Subcutaneous abdominal adipose tissue (tissue), 5 donors: ENCODE measurements around the gene SSBP1.

Experiments
- H3K27ac ChIP-seq: one replicate; pipeline ENCODE4 v1.7.0; 2013; ENCODE audit warnings: low read depth, mild to moderate bottlenecking, inconsistent platforms, low read length, moderate library complexity
- H3K27me3 ChIP-seq, 5 donors: one replicate each; pipeline ENCODE4 v1.7.0; 2013; ENCODE audit warnings: low read length in 5 of 5, inconsistent platforms in 1 of 5; ENCODE audit not compliant: control insufficient read depth in 5 of 5, insufficient read depth in 4 of 5
- H3K36me3 ChIP-seq, 5 donors: one replicate each; pipeline ENCODE4 v1.7.0; 2013; ENCODE audit warnings: low read length in 5 of 5; ENCODE audit not compliant: control insufficient read depth in 5 of 5, insufficient read depth in 5 of 5
- H3K4me1 ChIP-seq, 5 donors: one replicate each; pipeline ENCODE4 v1.7.0; 2013; ENCODE audit warnings: low read length in 5 of 5, mild to moderate bottlenecking in 3 of 5, moderate library complexity in 1 of 5; ENCODE audit not compliant: control insufficient read depth in 5 of 5, insufficient read depth in 5 of 5
- H3K4me3 ChIP-seq, 5 donors: one replicate each; pipeline ENCODE4 v1.7.0; 2013; ENCODE audit warnings: low read length in 5 of 5, low read depth in 1 of 5
- H3K9ac ChIP-seq, 5 donors: one replicate each; pipeline ENCODE4 v1.7.0; 2013; ENCODE audit warnings: low read length in 5 of 5, mild to moderate bottlenecking in 4 of 5, moderate library complexity in 3 of 5
- H3K9me3 ChIP-seq, 5 donors: one replicate each; pipeline ENCODE4 v1.7.0; 2013; ENCODE audit warnings: low read length in 5 of 5; ENCODE audit not compliant: control insufficient read depth in 5 of 5
- donor health status: healthy.
- donor health status: healthy.
- donor health status: healthy.
- donor health status: healthy.
- donor health status: healthy.

The SSBP1 gene

DNA sequence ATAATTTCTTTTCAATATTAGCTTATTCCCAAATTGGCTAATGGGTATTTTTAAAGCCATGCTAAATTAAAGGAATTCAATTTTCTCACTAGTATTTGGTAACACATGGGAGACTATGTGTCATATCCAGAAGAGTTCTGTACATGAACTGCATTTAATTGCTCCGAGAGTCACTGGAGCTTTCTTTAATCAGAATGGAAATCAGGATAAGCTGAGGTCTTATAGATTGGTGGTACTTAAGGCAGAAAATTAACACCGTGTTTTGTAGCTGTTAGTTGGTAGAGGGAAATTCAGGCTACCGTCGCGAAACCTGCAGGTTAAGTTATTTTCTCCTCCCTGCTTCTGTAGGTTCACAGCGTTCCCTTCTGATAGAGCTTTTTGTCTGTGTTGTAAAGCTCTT is 29.8 kb upstream of the SSBP1 start, which contains the start of gene WEE2:
WEE2 (plus strand) TSS at position 3 of the 400 bp plus-strand sequence. CDS start 406 bp downstream, outside the sequence.
- Histone ChIP-seq H3K9me3 (no peaks in the 10 kb centered on the region), H3K27me3 (no peaks in the 10 kb centered on the region), H3K4me3 (no peak within 1 kb of the TSS), H3K9ac (no peak within 1 kb of the TSS), H3K27ac (no peak within 1 kb of the TSS), H3K4me1 (no peaks in the 10 kb centered on the region), H3K36me3 (peaks cover 0 to 7% (median 0%) of the 10 kb centered on the region in 5 donors)

DNA sequence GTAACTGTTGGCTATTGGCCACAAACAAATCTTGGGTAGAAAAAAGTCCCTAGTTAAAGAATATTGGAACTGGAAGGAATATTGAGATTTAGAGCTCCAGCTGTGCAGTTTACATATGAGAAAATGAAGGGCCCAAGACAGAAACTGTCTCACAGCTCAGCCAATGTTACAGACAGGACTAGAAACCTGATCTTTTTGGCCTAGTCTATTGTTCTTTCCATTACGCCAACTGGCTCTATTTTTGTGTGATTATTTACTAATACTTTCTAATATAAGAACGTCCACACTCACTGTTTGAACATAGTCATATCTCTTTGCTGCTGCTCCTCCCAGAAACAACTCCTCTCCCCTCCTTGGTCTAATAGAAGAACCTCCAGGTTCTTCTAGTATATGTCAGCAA is 28.8 kb upstream of the SSBP1 start:
- no peaks in the 10 kb centered on the region for H3K27me3 ChIP-seq
- no peaks in the 10 kb centered on the region for H3K4me1 ChIP-seq
- H3K36me3 ChIP-seq = peaks cover 0 to 7% (median 0%) of the 10 kb centered on the region in 5 donors
- H3K4me3 ChIP-seq = no peak overlapping the region
- no peaks in the 10 kb centered on the region for H3K9me3 ChIP-seq
- no peak overlapping the region for H3K9ac ChIP-seq
- no peak overlapping the region for H3K27ac ChIP-seq

DNA sequence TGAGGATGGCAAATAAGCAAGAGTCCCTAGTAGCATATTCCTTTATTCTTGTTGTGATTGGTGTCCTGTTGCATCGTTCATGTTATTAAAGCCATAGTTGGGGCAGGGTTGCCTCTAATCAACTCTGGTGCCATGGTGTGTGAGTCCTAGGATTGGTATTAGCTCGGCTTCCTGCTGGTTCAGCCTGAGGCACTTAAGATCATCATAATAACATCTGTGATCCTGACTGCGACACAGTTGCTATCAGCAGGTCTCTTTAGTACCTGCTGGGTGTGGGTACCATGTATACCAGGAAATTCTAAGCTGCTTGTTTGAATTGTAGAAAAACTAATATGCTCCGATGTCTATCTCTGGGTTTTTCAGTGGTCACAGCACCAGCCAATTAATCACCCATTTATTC is 28.4 kb upstream of the SSBP1 start:
- no peak overlapping the region for H3K9ac ChIP-seq
- H3K36me3 ChIP-seq = peaks cover 0 to 7% (median 0%) of the 10 kb centered on the region in 5 donors
- no peaks in the 10 kb centered on the region for H3K4me1 ChIP-seq
- H3K9me3 ChIP-seq = no peaks in the 10 kb centered on the region
- no peak overlapping the region for H3K4me3 ChIP-seq
- H3K27me3 ChIP-seq = no peaks in the 10 kb centered on the region
- no peak overlapping the region for H3K27ac ChIP-seq

DNA sequence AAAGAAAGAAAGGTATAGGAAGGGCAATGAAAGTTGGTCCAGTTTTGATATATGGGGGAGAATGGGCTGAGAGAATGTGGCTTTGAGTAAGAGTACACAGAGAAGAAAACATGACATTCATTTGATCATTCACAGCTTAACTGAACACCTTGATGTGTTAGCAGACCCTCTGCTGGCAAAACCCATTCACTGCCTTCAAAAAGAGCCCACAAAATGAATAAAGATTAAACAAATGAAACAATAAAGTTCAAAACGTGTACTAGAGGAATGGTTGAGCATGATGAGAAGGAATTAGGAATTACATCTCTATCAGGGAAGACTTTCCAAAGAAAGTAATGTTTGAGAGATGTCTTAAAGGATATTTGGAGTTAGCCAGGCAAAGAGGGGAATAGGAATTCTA is 27.9 kb upstream of the SSBP1 start:
- H3K9ac ChIP-seq = no peak overlapping the region

DNA sequence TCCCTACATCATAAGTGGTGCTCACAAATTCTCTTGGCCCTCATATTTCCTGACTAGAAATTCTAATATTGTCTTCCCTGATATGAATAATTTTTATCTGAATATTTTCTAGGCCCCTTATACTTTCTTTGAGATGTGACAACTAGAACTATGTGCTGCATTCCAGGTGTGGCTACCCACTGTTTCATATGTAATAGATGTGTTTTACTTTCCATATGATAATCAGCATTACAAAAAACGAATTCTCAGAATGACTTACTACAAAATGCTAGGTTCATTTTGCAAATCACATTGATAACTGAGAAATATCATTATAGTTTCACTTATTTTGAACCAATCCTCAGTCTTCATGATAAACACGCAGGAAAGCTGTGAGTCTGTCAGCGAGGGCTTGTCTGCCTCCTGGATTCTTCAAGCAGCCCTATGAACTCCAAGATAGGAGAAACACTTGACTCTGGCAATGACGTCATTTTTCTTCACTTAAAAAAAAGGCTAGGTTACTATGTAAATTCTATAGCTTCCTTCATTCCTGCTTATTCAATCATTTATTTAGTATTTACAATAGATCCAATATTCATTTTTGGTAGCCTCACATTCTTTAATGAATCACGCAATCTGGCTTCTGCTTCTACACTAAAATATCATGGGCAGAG is 25.4 kb upstream of the SSBP1 start:
- Histone ChIP-seq H3K27me3 (no peaks in the 10 kb centered on the region), H3K4me1 (no peaks in the 10 kb centered on the region), H3K4me3 (no peak overlapping the region), H3K27ac (no peak overlapping the region), H3K36me3 (peaks cover 0 to 7% (median 0%) of the 10 kb centered on the region in 5 donors), H3K9ac (no peak overlapping the region), H3K9me3 (no peaks in the 10 kb centered on the region)

More for the DNA sequence above, 27.9 kb upstream of the SSBP1 start:
- Histone ChIP-seq H3K36me3 (peaks cover 0 to 7% (median 0%) of the 10 kb centered on the region in 5 donors), H3K4me1 (no peaks in the 10 kb centered on the region), H3K9me3 (no peaks in the 10 kb centered on the region), H3K27me3 (no peaks in the 10 kb centered on the region), H3K27ac (no peak overlapping the region), H3K4me3 (no peak overlapping the region)

DNA sequence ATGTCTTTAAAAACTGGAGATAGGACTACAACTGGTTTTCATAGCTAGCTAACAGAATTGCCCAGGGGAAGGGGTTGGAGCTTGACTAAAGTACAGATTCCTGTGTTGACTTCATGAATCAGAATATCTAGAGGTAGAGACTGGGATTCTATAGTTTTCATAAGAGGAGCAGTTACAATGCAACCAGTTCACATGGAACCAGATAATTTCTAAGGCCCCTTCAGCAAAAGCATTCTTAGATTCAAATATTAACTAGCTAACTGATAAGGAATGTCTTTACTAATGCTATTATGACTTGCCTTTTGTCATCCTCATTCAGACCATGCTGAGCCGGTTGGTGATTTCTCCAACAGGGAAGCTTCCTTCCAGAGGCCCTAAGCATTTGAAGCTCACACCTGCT is 24.3 kb upstream of the SSBP1 start:
- Histone ChIP-seq H3K4me1 (no peaks in the 10 kb centered on the region), H3K9ac (no peak overlapping the region), H3K9me3 (no peaks in the 10 kb centered on the region), H3K27me3 (no peaks in the 10 kb centered on the region), H3K36me3 (peaks cover 0 to 7% (median 0%) of the 10 kb centered on the region in 5 donors), H3K4me3 (no peak overlapping the region), H3K27ac (no peak overlapping the region)

DNA sequence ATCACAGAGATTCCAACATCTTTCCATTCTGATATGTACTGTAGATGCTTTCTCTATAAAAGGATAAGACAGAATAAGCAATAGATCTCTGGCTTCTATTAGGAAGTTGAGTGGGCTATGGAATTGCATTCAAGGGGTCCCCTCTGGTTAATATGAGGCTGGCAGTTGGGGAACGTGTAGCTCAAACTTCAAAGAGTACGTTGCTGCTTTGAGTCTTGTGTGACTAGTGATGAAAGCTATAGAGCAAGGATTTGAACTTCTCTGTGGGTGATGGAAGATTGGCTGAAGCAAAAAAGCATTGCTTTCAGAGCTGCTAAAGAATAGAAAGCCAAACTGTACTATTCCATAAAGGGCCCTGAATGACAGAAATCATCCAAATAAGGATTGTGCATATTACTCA is 23.6 kb upstream of the SSBP1 start:
- H3K27ac ChIP-seq = no peak overlapping the region
- H3K36me3 ChIP-seq = peaks cover 0 to 7% (median 0%) of the 10 kb centered on the region in 5 donors
- H3K9ac ChIP-seq = no peak overlapping the region
- H3K9me3 ChIP-seq = no peaks in the 10 kb centered on the region
- H3K4me1 ChIP-seq = no peaks in the 10 kb centered on the region
- H3K27me3 ChIP-seq = no peaks in the 10 kb centered on the region
- H3K4me3 ChIP-seq = no peak overlapping the region

DNA sequence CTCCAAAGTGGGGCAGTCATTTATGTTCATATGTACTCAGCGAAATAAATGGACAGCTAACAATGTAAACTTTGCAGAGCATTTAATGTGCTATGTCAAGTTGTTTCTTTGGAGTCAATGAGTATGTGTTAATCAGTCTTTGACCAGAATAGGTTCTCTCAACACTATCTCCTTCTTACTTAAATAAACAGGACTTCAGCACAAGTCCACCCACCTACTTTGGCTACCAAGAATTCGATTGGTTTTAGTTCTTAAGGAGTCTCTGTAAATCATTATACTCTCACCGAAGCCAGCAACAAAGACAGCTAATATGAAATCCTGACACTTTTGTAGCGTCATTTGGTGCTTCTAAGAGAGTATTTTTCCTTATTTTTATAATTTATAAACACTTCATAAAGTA is 23.1 kb upstream of the SSBP1 start:
- H3K36me3 ChIP-seq = peaks cover 0 to 7% (median 0%) of the 10 kb centered on the region in 5 donors
- H3K9me3 ChIP-seq = no peaks in the 10 kb centered on the region
- H3K9ac ChIP-seq = no peak overlapping the region
- no peak overlapping the region for H3K27ac ChIP-seq
- no peak overlapping the region for H3K4me3 ChIP-seq
- H3K27me3 ChIP-seq = no peaks in the 10 kb centered on the region
- H3K4me1 ChIP-seq = no peaks in the 10 kb centered on the region

DNA sequence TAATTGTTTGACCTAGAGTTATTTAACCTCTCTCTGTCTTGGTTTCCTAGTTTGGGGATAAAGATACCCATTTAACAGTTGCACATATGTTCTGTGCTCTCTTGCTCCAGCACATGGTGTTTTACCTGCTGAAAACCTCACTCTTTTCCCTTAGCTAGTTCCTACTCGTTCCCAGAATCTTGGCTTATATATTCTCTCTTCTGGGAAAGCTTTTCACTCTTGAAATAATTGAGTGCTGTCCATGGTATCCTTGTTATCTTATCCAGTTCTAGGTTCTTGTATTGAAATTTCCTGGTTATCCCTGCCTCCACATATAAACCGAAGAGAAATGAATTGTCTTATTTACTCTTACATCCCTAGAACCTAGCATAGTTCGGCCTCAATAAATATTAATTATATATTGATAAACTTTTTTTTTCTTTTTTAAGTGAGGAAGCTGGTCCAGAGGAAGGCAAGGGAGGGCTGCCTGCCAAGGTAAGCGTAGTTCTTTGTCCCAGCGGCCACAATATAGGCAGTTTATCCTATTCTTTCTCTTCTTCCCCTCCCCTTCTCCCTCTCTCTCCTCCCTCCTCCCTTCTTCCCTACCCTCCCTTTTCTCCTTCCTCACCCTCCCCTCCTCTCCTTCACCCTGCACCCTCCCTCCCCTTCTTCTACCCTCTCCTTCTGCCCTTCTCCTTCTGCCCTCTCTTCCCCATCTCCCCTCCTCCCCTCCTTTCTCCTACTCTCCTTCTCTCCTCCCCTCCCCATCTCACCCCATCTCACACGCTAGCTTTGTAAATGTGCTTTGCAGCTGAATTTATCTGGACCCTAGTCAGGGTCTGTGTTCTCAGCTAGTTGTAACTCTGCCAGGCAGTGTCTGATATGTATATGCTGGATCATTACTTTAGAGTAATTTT is 22.1 kb upstream of the SSBP1 start:
- Histone ChIP-seq H3K4me3 (no peak overlapping the region), H3K4me1 (no peaks in the 10 kb centered on the region), H3K27ac (no peak overlapping the region), H3K27me3 (no peaks in the 10 kb centered on the region), H3K9me3 (no peaks in the 10 kb centered on the region), H3K9ac (no peak overlapping the region), H3K36me3 (peaks cover 0 to 11% (median 0%) of the 10 kb centered on the region in 5 donors)

DNA sequence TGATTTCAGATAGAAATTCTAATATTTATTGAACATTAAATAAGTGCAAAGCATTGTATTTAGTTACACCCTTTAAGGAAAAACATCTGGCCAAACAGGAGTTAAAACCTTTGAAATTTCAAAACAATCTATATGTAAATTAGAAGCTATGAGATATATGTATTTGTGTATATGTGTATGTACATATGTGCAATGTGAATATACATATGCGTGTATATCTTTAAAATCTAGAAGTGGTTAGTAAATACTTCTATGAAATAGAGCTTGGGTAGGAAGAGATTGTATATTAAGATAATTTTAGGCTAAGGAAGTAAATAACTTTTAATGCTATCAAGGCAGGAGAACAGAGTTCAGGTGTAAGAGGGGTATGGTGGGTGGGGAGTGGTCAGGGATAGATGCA is 20.7 kb upstream of the SSBP1 start:
- H3K27ac ChIP-seq = no peak overlapping the region

More for the DNA sequence above, 20.7 kb upstream of the SSBP1 start:
- H3K4me3 ChIP-seq = no peak overlapping the region
- H3K4me1 ChIP-seq = no peaks in the 10 kb centered on the region
- no peaks in the 10 kb centered on the region for H3K9me3 ChIP-seq
- H3K9ac ChIP-seq = no peak overlapping the region
- H3K27me3 ChIP-seq = no peaks in the 10 kb centered on the region
- H3K36me3 ChIP-seq = peaks cover 0 to 10% (median 0%) of the 10 kb centered on the region in 5 donors
